Posterior cingulate gyrus (tissue), 11 donors: Measurements from ENCODE around the gene PSG11.
"Not testable (repeated sequence)": the region's sequence is repeated elsewhere in the genome, so short reads cannot be mapped to it uniquely, and the experiment has no call there.

ENCODE experiments used
- DNase-seq, 10 donors: peaks; one replicate each; pipeline versions ENCODE4 v3.0.0 to v3.0.0-alpha.2; 2020 to 2021; ENCODE audit warnings: mixed read lengths in 3 of 10
- intact Hi-C: fragments of 100-400 bp; cut with DNase I; formaldehyde crosslinking; loops from one replicate; pipeline ENCODE4 v1.15.1; 2023

The PSG11 gene

GRCh38 chr19:42989851-42990250, 36.4 kb downstream of the PSG11 start:
- no peak for DNase-seq
- intact Hi-C loops, result no loop called here

DNA sequence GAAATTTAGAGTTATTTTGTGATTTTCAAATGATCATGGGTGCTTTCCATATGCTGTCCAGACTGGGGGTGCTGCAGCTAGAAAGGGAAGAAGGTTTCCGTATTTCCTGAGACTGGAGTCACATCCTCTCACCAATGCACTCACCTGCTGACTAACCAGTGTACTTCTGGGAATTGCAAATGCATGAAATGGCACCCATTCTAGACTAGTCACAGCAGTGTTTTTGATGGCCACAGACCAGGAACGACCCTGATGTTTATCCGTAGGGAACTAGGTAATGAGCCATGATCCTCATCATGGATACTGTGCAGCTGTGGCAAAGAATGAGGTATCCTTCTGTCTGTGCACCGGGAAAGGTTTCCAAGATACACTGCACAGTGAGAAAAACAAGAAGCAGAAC, 37.1 kb downstream of the PSG11 start:
- DNase-seq, intact Hi-C loops: not testable (repeated sequence)

GRCh38 chr19:42988206-42988605, 38.1 kb downstream of the PSG11 start:
- DNase-seq, intact Hi-C loops: not testable (repeated sequence)

- intact Hi-C loops, result no loop called here
- no peak for DNase-seq
These were observed 40.7 kb downstream of the PSG11 start for GRCh38 chr19:42985588-42985987.

- DNase-seq, intact Hi-C loops: not testable (repeated sequence)
These were observed 44.2 kb downstream of the PSG11 start for GRCh38 chr19:42982111-42982510.

DNA sequence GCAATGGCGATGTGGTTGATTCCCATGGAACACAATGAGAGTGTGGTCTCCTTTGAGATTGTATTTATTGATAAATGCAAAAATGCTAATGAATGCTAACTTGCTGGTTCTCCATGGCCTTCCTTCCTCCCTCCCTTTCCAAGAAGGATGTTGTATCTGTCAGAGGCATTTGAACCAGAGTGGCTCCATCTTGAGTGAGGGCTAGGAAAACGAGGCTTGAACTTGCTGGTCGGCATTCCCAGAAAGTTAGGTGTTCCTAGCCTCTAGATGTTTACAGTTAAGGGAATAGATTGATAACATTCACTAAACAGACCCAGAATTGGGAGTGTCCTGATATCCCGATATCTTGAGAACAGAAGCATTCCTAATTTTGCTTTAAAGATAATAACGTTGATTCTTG, 54.8 kb downstream of the PSG11 start:
- intact Hi-C loops, DNase-seq: not testable (repeated sequence)

DNA sequence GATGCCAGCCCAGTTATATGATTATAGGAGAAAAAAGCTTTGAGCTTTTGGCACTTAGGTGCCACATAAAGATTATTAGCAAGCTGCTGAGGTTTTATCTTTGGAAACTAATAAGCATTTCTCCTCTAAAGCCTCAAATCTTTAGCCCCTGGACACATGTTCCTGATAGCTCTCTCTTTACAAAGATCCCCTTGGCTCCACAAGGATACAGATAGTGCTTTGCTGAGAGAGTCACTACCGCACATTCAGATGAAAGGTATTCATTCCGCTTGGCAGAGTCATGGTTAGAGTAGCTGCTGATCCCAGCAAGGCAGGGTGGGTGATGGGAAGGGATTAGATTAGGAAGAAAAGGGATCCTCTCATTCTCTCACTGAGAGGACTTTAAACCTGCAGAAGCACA, 61.1 kb downstream of the PSG11 start:
- intact Hi-C loops, result no loop called here

DNA sequence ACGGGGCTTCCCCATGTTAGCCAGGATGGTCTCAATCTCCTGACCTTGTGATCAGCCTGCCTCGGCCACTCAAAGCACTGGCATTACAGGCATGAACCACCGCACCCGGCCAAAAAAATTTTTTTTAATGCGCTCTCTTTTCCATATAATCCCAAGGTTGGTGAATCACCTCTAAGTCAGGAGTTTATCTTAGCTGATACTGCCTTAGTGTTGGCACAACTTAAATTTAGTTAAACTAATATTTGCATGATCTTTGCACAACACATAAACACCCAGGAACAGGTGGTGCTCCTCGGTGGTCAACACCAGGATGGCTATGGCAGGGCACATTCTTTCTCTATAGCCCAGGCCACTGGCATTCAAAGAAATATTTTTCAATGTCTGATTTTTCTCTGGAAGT, 65.2 kb downstream of the PSG11 start:
- DNase-seq, result no peak
- intact Hi-C loops, result no loop called here

More for the DNA sequence above, 61.1 kb downstream of the PSG11 start:
- DNase-seq, result no peak
